K562 (cell line): Measurements from ENCODE around the gene CD40. TPM values are rescaled to one million over a fixed set of nuclear protein-coding genes. Genes with fewer than 3 reads are reported as not detected.

Experiments used
- ATF3 ChIP-seq, 2 experiments: fragments of 450-650 bp in 1 of 2; sonication (generic) in 1 of 2; formaldehyde crosslinking in 1 of 2; IDR thresholded peaks in 1 of 2; conservative IDR thresholded peaks in 1 of 2; 2 replicates each; pipeline versions ENCODE4 v1.6.1 to v1.8.1; 2016 to 2023; ENCODE audit warnings: mild to moderate bottlenecking in 2 of 2, moderate library complexity in 2 of 2, inconsistent platforms in 1 of 2, missing genetic modification reagents in 1 of 2
- CHD1 ChIP-seq: fragments of 200-600 bp; sonication (generic); IDR thresholded peaks from one replicate; pipeline ENCODE4 v1.6.1; 2012; ENCODE audit warnings: mild to moderate bottlenecking, moderate library complexity, low read length, inconsistent platforms
- EWSR1 ChIP-seq: fragments of 450-650 bp; IDR thresholded peaks from 2 replicates; pipeline ENCODE4 v1.6.1; 2018; ENCODE audit warnings: borderline replicate concordance, mild to moderate bottlenecking, low read depth, moderate library complexity; ENCODE audit not compliant: partially characterized antibody
- HINFP ChIP-seq: fragments of 450-650 bp; conservative IDR thresholded peaks from 2 replicates; pipeline ENCODE4 v1.6.1; 2016; ENCODE audit warnings: missing genetic modification characterization, low read depth, mild to moderate bottlenecking, control low read depth, missing compliant biosample characterization
- L3MBTL2 ChIP-seq: fragments of 450-650 bp; IDR thresholded peaks from 2 replicates; pipeline ENCODE4 v1.6.1; 2016; ENCODE audit warnings: mild to moderate bottlenecking, moderate library complexity
- NCOA4 ChIP-seq: fragments of 450-650 bp; IDR thresholded peaks from 2 replicates; pipeline ENCODE4 v1.6.1; 2018; ENCODE audit warnings: mild to moderate bottlenecking; ENCODE audit not compliant: partially characterized antibody
- NR2F6 ChIP-seq: fragments of 450-650 bp; formaldehyde crosslinking; IDR thresholded peaks from 2 replicates; pipeline ENCODE4 v1.4.0; 2020; ENCODE audit warnings: mild to moderate bottlenecking
- RBFOX2 ChIP-seq: fragments of 200-400 bp; formaldehyde crosslinking; IDR thresholded peaks from 2 replicates; pipeline ENCODE4 v1.6.1; 2017; ENCODE audit warnings: low read depth, mild to moderate bottlenecking, low read length, moderate library complexity
- RREB1 ChIP-seq: fragments of 250-450 bp; sonication (Bioruptor Pico); IDR thresholded peaks from 2 replicates; pipeline ENCODE4 v1.4.0; 2020
- THRA ChIP-seq: fragments of 450-650 bp; IDR thresholded peaks from 2 replicates; pipeline ENCODE4 v1.6.1; 2017; ENCODE audit warnings: mild to moderate bottlenecking, moderate library complexity
- YY1 ChIP-seq, 3 experiments: IDR thresholded peaks; 2 replicates each; pipeline ENCODE4 v1.6.1; 2011; ENCODE audit warnings: low read length in 2 of 3, mild to moderate bottlenecking in 2 of 3, moderate library complexity in 2 of 3, borderline replicate concordance in 1 of 3, control low read depth in 1 of 3, low read depth in 1 of 3; ENCODE audit not compliant: insufficient read depth in 3 of 3, insufficient replicate concordance in 2 of 3, control insufficient read depth in 1 of 3, insufficient read length in 1 of 3; ENCODE audit errors: extremely low read depth in 1 of 3
- ZNF197 ChIP-seq: fragments of 200-800 bp; sonication (Bioruptor generic); IDR thresholded peaks from 2 replicates; pipeline ENCODE4 v1.6.1; 2016; ENCODE audit warnings: low read depth, missing genetic modification characterization, missing compliant biosample characterization
- ZNF655 ChIP-seq: fragments of 250-450 bp; sonication (Bioruptor Pico); IDR thresholded peaks from 2 replicates; pipeline ENCODE4 v1.5.0; 2021
- polyA plus RNA-seq, 8 experiments: library from polyadenylated mRNA; depleted of rRNA in 4 of 8; stranded (reverse) in 5 of 8; unstranded in 3 of 8; fragments of >200 nt; fragmentation: Nextera tagmentation in 2 of 8; fragmentation: Illumina TruSeq in 1 of 8; extraction: Ambion mirVana in 2 of 8; extraction: Trizol in 1 of 8; gene quantifications; 2 replicates each; pipeline versions ENCODE4 v1.2.1 to v1.2.3, GENCODE V29; 2011 to 2014; ENCODE audit warnings: inconsistent platforms in 1 of 8, missing spikeins in 1 of 8
- total RNA-seq, 7 experiments: library from RNA; depleted of rRNA in 6 of 7; stranded (reverse); fragments of >200 nt in 6 of 7; fragmentation: Illumina TruSeq in 2 of 7; extraction: Trizol in 2 of 7; gene quantifications; 2 replicates each; pipeline versions ENCODE4 v1.2.1 to v1.2.3, GENCODE V29; 2011 to 2021; ENCODE audit warnings: low replicate concordance in 1 of 7

Gene CD40
- total and polyA plus RNA-seq, 9 of the 15 experiments (the other 6 are each of a cell fraction or from before 2014, with no cell fraction given) = 0.76 to 3.7 (median 1.6) TPM

GRCh38 chr20:46089417-46090388, 28.4 kb upstream of the CD40 start, which contains the start of gene NCOA5 (continued):
- TF ChIP-seq RREB1 (CRISPR knock-in tag) = no peak
- no peak for TF ChIP-seq HINFP (tag)
- TF ChIP-seq THRA = no peak
- TF ChIP-seq RBFOX2 = peak; percentile 99
- no peak for TF ChIP-seq NCOA4
- no peak for TF ChIP-seq ZNF197 (CRISPR knock-in tag)
- TF ChIP-seq ATF3 (IDR thresholded peaks at IDR 0.05) = no peak
- no peak; the same call in 1 of the 2 replicates for TF ChIP-seq ATF3 (CRISPR knock-in tag; conservative IDR thresholded peaks at IDR 0.05)
- no peak for TF ChIP-seq NR2F6 (CRISPR knock-in tag)
- peak; percentile 99 for TF ChIP-seq L3MBTL2
- peak; percentile 89 to 98 (median 97) for TF ChIP-seq YY1 (IDR thresholded peaks at IDR 0.05; ENCODE audit: borderline replicate concordance in 1 of 3, control insufficient read depth in 1 of 3, extremely low read depth in 1 of 3, insufficient read depth in 3 of 3, insufficient read length in 1 of 3, insufficient replicate concordance in 2 of 3, low read depth in 1 of 3, low read length in 2 of 3)
- no peak for TF ChIP-seq CHD1
- TF ChIP-seq ZNF655 (CRISPR knock-in tag) = no peak
- TF ChIP-seq EWSR1 = no peak
